ENCODE data around the gene LSM11. TPM values are rescaled to one million over a fixed set of nuclear protein-coding genes. Genes with fewer than 3 reads are reported as not detected.

The LSM11 gene
- 3.3 and 4.5 TPM in 2 replicates for total RNA-seq

GRCh38 chr5:157743163-157744050 is at the start of gene LSM11:
Gene LSM11 (plus strand): TSS chr5:157743712. CDS start chr5:157743751, 39 bp downstream.

GRCh38 chr5:157731272-157732129 is 12.0 kb upstream of the LSM11 start, which contains the start of gene THG1L:
Gene THG1L (plus strand): TSS chr5:157731420. CDS start chr5:157731441, 21 bp downstream.

Small RNA genes within 50 kb of the gene (small RNA-seq; reads per million reads assigned to genes)
- not detected for gene AC026407.1
- gene RNU6-260P: not detected

Other genes with a start within 250 kb of the LSM11 start
- gene ADAM19, start 167.9 kb upstream of the LSM11 start, total RNA-seq: 2.9 and 3.3 TPM in 2 replicates
- gene SOX30, start 91.3 kb upstream of the LSM11 start, total RNA-seq: under 0.01 TPM in 1 of 2 replicates, not detected in the other
- not detected in 2 replicates for gene C5orf52, start 72.2 kb upstream of the LSM11 start, total RNA-seq
- 29.9 and 39.7 TPM in 2 replicates for gene THG1L, start 12.3 kb upstream of the LSM11 start, total RNA-seq
- 56.6 and 83.1 TPM in 2 replicates for gene CLINT1, start 115.4 kb downstream of the LSM11 start, total RNA-seq